Smooth muscle cell of the brain vasculature (primary cell): ENCODE data around the gene GALR3.

Source experiments
- DNase-seq: peaks from one replicate; pipeline ENCODE4 v3.0.0-alpha.2; 2012; ENCODE audit warnings: low read depth, low spot score

Gene GALR3

DNA sequence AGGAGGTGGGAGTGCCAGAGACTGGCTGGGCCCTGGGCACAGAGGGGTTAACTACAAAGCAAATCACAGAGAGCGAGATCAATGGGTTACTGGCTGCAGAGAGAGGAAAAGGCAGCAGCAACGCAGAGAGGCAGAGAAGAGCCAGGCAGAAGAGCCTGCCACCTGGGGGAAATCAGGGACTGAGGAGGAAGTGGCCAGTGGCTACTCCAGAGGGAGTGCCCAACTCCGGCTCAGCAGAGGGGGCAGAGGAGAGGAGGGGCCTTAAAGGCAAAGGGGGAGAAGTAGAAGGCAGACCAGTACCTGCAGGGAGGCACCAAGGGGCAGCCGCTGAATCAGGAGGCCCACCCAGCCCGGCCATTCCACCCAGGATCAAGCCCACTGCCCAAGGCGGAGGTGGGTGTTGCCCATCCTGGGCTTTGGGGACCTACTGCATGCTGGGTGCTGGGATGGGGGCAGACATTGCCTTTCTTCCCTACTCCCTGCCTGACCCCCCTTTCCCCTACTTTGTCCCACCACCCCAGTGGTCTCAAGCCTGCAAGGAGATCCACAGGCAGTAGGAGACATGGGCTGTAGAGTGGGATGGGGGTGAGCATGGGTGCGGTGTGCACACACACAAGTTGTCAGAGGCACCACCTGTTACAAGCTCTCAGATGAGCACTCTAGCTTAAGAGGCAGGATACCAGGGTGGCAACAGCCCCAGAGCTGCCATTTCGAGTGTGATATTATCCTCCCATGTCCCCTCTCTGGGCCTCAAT lies 926 bp upstream of the GALR3 start:
- no peak for DNase-seq

DNA sequence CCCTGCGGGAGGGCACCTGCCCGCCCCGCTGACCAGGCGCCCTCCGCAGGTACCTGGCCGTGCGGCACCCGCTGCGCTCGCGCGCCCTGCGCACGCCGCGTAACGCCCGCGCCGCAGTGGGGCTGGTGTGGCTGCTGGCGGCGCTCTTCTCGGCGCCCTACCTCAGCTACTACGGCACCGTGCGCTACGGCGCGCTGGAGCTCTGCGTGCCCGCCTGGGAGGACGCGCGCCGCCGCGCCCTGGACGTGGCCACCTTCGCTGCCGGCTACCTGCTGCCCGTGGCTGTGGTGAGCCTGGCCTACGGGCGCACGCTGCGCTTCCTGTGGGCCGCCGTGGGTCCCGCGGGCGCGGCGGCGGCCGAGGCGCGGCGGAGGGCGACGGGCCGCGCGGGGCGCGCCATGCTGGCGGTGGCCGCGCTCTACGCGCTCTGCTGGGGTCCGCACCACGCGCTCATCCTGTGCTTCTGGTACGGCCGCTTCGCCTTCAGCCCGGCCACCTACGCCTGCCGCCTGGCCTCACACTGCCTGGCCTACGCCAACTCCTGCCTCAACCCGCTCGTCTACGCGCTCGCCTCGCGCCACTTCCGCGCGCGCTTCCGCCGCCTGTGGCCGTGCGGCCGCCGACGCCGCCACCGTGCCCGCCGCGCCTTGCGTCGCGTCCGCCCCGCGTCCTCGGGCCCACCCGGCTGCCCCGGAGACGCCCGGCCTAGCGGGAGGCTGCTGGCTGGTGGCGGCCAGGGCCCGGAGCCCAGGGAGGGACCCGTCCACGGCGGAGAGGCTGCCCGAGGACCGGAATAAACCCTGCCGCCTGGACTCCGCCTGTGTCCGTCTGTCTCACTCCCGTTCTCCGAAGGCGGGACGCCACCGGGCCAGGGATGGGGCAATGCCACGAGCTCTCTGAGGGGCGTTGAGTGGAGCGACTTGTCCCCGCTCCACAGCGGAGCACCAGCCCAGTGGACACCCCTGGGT lies 1.8 kb downstream of the GALR3 start:
- DNase-seq, result no peak

DNA sequence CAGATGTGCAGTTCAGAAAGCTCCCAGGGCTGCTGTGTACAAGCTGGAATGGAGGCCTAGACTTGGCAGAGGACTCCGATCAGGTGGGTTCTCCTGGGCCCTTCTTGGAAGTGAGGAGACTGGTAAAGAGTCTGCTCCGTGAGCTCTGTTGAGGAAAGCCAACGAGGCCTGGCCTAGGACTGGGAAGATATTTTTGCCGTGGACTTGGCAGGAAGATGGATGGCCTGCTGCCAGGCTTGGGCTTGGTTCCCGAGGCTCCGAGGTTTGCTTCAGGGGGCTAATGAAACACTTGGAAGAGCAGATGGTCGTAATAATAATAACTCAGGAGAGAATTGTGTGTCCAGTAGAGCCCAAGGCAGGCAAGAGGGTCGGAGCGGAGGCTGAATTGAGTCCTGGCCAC lies 3.9 kb downstream of the GALR3 start:
- DNase-seq, result no peak

DNA sequence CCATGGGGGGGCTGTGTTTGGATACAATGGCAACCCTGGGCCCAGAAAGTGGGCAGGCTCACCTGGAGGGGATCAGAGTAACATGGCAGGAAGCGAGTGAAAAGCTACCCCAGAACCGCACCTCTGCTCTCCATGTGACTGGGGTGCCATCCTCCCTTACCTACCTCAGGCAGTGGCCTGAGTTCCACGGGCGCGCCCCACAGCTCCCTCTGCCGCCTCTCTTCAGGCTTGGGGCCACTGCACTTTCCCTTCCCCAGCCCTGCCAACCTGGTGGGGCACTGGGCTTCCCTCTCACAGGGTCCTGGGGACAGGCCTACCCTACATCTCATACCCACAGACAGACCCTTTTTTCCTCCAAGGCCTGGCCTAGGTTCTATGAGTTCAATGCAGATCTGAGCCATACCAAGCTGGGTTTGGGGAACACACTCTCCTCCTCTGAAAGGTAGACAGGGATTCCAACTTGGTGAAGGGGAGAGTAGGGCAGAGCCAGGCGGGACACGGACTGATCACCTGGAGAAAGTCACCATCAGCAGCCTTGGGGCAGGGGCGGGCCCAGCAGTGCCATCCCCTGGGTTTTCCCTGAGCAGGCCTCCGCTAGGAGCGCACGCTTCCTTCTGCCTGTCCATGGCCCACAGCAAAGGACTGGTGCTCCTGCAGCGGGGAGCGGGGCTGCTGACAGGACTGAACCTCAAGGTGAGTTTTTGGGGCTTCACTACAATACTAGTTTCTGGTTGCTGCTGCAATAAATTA lies 7.1 kb downstream of the GALR3 start:
- DNase-seq, result no peak

DNA sequence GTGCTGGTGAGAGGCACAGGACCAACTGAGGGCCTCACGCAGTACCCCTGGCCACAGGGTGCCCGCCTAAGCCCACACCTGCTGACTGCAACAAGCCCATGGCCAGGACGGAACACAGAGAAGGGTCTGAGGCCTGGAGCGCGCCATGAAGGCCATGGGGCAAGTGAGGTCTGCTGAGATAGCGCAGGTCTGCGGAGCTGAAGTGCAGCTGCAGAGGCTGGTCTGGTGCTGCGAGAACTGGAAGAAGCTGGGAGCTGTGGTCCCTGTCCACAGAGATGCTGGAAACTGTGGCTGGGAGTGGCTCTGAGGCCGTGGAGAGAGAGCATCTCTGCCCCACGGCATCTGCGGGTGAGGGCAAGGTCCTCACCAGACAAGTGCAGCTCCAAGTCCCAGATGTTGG lies 8.3 kb downstream of the GALR3 start:
- DNase-seq, result no peak

DNA sequence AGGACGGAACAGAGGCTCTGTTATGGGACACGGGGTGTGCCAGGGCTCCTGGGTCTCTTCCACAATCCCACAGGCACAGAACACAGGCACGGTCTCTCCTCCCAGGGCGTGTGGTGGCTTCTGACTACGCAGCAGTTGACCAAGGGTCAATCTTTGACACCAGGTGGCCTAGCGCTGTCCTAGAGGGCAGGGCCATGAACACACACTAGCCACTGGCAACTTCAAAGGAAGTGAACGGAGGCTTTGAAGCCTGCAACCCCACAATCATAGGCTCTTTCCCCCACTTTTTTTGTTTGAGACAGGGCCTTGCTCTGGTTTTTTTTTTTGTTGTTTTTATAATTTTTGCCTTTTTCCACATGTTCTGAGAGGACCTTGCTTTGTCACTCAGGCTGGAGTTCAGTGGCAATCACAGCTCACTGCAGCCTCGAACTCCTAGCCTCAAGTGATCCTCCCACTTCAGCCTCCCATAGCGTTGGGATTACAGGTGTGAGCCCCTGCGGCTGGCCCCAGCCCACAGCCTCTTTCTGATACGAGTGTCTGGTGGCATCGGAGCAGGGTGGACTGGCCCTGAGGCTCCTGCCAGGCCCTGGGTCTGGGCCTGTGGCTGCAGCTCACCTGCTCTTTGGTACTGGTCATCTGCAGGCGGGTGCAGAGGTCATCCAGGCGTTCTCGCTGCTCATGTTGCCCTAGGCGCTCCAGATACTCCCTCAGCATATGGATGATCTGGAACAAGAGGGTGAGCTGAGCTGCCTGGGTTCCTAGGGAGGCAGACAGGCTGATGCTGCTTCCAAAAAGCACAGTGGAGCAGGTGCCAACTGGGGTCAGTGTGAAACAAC lies 9.1 kb downstream of the GALR3 start:
- DNase-seq, result no peak

DNA sequence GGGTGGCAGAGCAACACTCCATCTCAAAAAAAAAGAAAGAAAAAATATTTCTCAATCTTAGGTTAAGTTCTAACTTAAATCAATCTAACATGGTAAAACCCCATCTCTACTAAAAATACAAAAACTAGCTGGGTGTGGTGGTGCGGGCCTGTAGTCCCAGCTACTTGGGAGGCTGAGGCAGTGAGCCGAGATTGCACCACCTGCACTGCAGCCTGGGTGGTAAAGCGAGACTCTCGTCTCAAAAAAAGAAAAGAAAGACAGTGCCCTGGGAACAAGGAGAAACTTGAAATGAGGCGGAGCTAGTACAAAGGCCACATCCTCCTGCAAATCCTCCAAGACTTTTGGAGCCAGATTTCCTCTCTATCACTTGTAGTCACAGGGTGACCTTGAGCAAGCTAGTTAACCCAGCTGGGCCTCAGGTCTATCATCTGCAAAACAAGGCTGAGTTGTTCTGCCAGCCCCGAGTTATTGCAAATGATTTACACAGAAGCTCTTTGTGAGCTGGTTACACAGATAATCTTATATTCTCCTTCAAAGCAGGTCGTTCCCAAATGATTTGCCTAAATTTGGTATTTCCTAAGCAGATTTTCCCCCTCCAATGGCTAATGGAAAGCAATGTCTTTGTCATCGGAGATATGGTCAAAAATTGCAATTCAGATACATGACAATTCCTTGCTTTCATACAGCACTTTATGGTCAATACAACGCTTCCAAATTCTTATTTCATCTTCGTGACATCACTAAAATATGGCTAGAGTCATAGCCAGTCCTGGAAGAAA lies 19.0 kb downstream of the GALR3 start:
- DNase-seq, result no peak

DNA sequence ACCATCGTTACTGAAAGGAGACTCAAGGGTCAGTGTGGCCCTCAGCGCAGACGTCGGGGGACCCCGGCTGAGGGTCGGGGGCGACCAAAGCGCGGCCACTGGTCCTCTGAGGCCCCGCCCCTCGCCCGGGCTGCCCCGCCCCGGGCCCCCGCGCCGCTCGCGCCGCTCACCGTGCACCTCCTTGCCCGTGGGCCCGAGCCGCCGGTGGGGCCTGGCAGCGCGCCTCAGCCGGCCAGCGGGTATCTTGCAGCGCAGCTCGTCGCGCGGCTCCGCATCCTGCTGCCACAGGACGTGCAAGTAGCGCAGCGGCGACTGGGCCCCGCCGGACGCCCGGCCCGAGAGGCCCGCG lies 20.5 kb downstream of the GALR3 start:
- DNase-seq, result no peak

DNA sequence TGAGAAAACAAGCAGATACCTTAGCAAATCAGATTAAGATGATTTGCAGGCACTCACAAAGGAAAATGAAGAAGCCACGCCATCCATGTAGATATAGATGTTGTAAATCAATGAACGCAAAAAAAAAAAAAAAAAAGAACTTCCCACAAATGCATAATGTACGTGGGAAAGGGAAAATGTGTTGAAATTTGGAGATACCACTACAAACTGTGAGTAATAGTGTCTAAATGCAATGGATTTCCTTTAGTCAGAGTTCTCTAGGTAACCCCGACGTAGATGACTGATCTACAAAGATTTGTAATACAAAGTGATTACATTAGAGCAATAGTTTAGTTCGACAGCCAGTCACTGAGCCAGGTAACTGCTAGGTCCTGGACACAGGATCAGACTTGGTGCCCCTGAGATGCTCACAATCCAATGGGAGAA lies 21.7 kb downstream of the GALR3 start:
- no peak for DNase-seq

DNA sequence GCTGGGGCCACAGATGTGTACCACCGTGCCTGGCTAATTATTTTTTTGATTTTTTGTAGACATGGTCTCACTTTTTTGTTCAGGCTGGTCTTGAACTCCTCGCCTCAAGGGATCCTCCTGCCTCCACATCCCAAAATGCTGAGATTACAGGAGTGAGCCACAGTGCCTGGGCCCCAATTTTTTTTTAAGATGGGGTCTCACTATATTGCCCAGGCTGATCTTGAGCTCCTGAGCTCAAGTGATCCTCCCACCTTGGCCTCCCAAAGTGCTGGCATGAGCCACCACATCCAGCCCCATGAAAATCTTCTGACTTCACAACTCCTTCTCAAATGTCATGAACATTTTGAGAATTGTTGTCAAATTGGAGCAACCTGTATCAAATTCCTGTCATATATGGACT lies 23.3 kb downstream of the GALR3 start:
- DNase-seq, result no peak

DNA sequence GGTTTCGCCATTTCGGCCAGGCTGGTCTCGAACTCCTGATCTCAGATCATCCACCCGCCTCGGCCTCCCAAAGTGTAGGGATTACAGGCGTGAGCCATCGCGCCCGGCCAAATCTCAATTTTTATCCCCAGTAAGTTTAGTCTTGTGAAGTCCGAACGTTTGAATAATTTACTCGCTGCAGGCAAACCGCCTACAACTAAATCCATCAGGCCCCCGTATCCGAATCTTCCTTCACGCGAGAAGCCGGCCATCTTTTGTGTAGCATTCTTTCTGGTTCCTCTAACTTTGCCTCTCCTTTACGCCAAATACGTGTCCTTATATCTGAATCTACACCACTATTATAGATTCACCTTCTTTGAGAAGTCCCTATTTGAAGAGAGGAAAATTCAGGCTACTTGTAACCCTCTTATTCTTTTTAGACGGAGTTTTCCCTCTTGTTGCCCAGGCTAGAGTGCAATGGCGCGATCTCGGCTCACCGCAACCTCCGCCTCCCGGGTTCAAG lies 25.5 kb downstream of the GALR3 start:
- no peak for DNase-seq

DNA sequence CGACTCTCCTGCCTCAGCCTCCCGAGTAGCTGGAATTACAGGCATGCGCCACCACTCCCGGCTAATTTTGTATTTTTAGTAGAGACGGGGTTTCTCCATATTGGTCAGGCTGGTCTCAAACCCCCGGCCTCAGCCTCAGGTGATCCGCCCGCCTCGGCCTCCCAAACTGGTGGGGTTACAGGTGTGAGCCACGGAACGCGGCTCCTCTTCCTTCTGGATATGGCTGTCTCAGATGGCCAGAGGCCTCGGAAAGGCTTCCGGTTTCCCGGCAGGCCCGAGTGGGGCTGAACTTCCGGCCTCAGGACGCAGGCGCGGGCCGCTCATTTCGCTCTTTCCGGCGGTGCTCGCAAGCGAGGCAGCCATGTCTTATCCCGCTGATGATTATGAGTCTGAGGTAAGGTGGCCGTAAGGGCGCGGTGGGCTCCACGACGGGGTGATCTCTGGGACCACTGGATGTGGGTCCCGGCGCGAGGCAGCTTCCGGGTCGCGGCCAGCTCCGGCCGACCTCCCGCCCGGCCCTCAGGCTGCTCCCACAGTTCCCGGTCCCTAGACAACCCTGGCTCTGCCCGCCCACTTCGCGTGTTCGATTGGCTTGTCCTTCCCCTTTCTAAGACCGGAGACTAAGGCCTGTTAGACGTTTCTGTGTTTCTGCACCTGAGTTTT lies 26.0 kb downstream of the GALR3 start, which contains the start of gene EIF3L:
Gene EIF3L (plus strand): TSS at position 331 of the 663 bp plus-strand sequence. CDS start 31 bp downstream, at position 362.
- DNase-seq, result peak; percentile 65

DNA sequence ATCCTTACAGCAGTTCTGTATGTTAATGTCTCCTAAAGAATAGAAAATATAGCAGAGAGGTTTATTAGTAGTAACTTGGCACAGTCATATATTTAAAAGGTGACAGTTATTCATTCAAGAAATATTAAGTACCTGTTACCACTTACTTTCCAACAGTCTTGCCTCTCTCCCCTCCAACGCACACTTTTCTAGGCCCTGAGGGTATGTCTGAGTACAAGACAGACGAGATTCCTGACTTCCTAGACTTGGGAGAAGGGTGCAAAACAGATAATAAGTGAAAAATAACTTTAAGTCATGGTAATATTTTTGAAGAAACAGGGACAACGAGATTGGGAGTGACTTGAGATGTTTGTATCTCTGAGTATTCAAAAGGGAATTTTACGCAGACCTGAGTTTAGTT lies 27.6 kb downstream of the GALR3 start:
- no peak for DNase-seq

DNA sequence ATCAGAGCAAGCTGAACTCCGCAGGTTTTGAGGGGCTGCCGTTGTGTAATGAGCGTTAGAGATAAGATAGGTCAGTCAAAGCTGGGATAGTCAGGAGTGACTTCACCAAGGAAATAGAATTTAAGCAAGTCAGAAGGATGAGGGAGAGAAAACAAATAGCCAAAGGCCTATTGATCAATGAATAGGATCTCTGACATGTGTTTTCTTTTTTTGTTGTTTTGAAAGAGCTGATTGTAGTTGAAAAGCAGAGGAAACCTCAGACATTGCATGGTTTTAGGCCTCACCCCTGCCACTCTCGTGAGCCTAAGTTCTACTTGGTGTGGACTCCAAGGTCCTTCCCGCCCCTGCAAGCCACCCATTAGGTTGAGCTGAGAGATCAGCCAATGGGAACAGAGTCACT lies 29.2 kb downstream of the GALR3 start:
- DNase-seq, result no peak

DNA sequence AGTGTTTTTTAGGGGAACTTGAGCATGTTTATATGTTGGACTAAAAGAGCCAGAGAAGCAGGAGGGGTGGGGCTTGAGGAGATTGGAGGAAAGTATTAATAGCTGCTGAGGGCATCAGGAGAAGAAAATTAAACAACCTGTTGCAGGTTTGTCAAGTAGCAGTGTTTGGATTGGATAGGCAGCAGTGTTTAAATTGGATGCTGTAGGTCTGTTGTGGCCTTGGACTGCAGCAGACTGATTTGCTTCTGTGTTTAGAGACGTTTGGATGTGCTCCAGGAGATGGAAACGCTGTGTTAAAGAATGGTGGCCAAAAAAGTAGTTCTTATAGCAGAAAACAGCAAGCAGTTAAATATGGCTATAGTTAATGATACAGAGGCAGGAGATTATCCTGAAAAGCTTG lies 31.8 kb downstream of the GALR3 start:
- DNase-seq, result no peak

DNA sequence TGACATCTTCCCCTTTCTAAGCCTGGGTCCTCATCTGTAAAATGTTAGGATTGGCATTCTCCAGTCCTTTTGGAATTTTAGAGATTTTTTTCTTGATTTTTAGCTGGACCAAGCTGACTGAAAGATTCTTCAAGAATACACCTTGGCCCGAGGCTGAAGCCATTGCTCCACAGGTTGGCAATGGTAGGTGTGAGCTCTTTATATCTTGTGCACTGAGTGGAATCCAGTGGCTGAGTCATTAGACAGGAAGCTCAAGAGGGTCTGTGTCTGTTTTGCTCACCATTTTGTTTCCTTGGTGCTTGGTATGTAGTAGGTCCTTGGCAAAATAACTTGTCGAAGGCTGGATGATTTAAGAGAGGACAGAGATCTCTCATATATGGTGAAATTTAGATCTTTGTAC lies 32.3 kb downstream of the GALR3 start:
- no peak for DNase-seq

DNA sequence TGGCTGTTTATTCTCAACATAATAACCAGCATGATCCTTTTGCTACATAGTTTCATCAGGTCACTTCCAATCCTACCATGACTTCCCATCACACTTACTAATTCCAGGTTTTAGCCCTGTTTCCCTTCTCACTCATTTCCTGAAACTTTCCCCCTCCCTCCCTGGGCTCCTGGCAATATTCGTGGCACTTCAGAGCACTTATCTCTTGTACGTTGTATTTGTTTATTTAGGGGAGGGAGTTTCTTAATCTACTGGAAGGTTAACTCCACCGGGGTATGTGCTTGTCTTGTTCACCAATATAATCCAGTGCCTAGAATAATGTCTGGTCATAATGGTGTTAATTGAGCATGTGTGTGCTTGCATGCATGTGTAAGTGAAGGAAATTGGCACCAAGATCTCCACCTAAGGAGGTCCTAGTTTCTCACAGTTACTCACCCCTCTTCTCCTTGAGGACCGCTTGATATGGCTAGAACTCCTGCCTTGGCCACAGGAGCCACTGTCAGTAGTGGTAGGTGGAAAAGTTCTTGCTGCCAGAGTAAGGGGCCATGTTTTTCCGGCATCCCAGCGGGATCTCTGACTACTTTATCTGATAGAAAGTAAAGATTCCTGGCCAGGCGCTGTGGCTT lies 37.7 kb downstream of the GALR3 start:
- no peak for DNase-seq

DNA sequence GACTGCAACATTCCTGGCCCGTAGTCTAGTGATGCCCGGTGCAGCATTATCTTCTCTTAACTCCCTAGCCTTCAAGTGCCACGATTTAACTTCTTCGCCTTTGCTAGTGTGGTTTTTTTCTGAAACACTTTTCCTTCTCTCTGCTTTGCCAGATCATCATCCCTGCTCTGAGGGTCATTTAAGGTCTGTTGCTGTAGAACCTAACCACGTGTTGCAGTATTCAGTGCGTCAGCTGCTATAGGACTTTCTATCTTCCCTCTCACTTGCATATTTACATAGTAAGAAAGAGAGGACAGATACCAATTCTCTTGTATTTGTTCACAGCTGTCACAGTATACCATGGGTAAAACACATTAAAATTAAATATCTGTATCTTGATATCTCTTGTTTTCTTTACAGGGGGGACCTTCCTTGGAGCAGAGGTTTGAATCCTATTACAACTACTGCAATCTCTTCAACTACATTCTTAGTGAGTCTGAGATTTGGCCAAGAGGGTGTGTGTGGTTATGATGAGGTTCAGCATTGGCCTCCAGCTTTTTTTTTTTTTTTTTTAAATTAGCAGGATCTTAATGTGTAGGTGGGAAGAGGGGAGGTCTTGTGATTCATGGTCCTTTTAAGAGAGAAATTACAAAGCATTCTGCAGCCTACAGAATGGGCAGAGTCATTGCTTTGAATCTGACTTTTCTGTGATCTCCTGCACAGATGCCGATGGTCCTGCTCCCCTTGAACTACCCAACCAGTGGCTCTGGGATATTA lies 39.6 kb downstream of the GALR3 start:
- no peak for DNase-seq
